IMR-90 (cell line): ENCODE measurements around the gene PDK3. TPM values are rescaled to one million over a fixed set of nuclear protein-coding genes. Genes with fewer than 3 reads are reported as not detected.

Experiments
- ATAC-seq: fragments of 200-7000 bp; cut with Tn5 transposase; 2 replicates; pipeline ENCODE4 v1.9.1; 2020; ENCODE audit warnings: low read depth, mild to moderate bottlenecking, moderate library complexity
- BruUV-seq: library from RNA; stranded (reverse); fragments of 400-500 nt; replicated peaks from 2 replicates; lab custom pipeline; 2021; lab: Mats Ljungman, UMichigan
- CTCF ChIA-PET: fragments of 300-600 bp; formaldehyde crosslinking; extraction: SDS; loops from one replicate; lab custom pipeline; 2021; ENCODE audit warnings: antibody characterized with exemption; lab: Yijun Ruan, JAX
- POLR2A ChIA-PET: fragments of 300-600 bp; sonication (Branson Sonifier 250); formaldehyde crosslinking; loops from one replicate; lab custom pipeline; 2022; ENCODE audit warnings: antibody characterized with exemption; ENCODE audit not compliant: unreplicated experiment; lab: Charles Lee
- DNase-seq: peaks from one replicate; pipeline ENCODE4 v3.0.0; 2013
- H2AFZ ChIP-seq: replicated peaks from 2 replicates; pipeline ENCODE3; 2013; ENCODE audit warnings: low read length, mild to moderate bottlenecking; ENCODE audit not compliant: poor library complexity
- H2AK5ac ChIP-seq: 2 replicates; pipeline ENCODE4 v1.6.1; 2013; ENCODE audit warnings: low read depth, low read length, inconsistent platforms
- H2AK9ac ChIP-seq: replicated peaks from 2 replicates; pipeline ENCODE3; 2013; ENCODE audit warnings: mild to moderate bottlenecking, low read depth, low read length, moderate library complexity; ENCODE audit not compliant: poor library complexity
- H2BK120ac ChIP-seq: 2 replicates; pipeline ENCODE4 v1.6.1; 2013; ENCODE audit warnings: low read depth, low read length, inconsistent platforms
- H2BK15ac ChIP-seq: 3 replicates; pipeline ENCODE4 v1.6.1; 2013; ENCODE audit warnings: low read depth, low read length, inconsistent platforms
- H2BK20ac ChIP-seq: 2 replicates; pipeline ENCODE4 v1.6.1; 2013; ENCODE audit warnings: low read depth, mild to moderate bottlenecking, inconsistent platforms, low read length, moderate library complexity
- H2BK5ac ChIP-seq: 2 replicates; pipeline ENCODE4 v1.6.1; 2013; ENCODE audit warnings: mild to moderate bottlenecking, low read depth, low read length, inconsistent platforms; ENCODE audit not compliant: poor library complexity, severe bottlenecking
- H3K14ac ChIP-seq: replicated peaks from 2 replicates; pipeline ENCODE4 v1.6.1; 2013; ENCODE audit warnings: low read depth, low read length, inconsistent platforms
- H3K18ac ChIP-seq: 2 replicates; pipeline ENCODE4 v1.6.1; 2013; ENCODE audit warnings: low read depth, low read length, control low read depth
- H3K23ac ChIP-seq: 2 replicates; pipeline ENCODE4 v1.6.1; 2013; ENCODE audit warnings: low read depth, low read length, inconsistent platforms
- H3K27ac ChIP-seq: 2 replicates; pipeline ENCODE4 v1.5.1; 2013; ENCODE audit warnings: mild to moderate bottlenecking, control low read depth, low read length; ENCODE audit not compliant: insufficient read depth
- H3K27me3 ChIP-seq: 2 replicates; pipeline ENCODE4 v1.6.1; 2013; ENCODE audit warnings: low read length; ENCODE audit not compliant: control insufficient read depth, insufficient read depth
- H3K36me3 ChIP-seq: 2 replicates; pipeline ENCODE4 v1.6.1; 2013; ENCODE audit warnings: low read length, mixed read lengths; ENCODE audit not compliant: control insufficient read depth, insufficient read depth
- H3K4ac ChIP-seq: 2 replicates; pipeline ENCODE4 v1.6.1; 2013; ENCODE audit warnings: low read depth, low read length, inconsistent platforms
- H3K4me1 ChIP-seq: 2 replicates; pipeline ENCODE4 v1.6.1; 2013; ENCODE audit warnings: low read length, mixed read lengths; ENCODE audit not compliant: control insufficient read depth, insufficient read depth
- H3K4me2 ChIP-seq: 2 replicates; pipeline ENCODE4 v1.6.1; 2013; ENCODE audit warnings: low read depth, mild to moderate bottlenecking, control low read depth, low read length, moderate library complexity
- H3K4me3 ChIP-seq: 2 replicates; pipeline ENCODE4 v1.5.1; 2013; ENCODE audit warnings: low read depth, mild to moderate bottlenecking, control low read depth, low read length, moderate library complexity; ENCODE audit not compliant: insufficient read depth
- H3K56ac ChIP-seq: 2 replicates; pipeline ENCODE4 v1.6.1; 2013; ENCODE audit warnings: low read length, inconsistent platforms; ENCODE audit not compliant: insufficient read depth; ENCODE audit errors: extremely low read depth
- H3K79me1 ChIP-seq, 2 experiments: 2 replicates each; pipeline ENCODE4 v1.6.1; 2013; ENCODE audit warnings: low read length in 2 of 2, inconsistent platforms in 1 of 2, low read depth in 1 of 2
- H3K9ac ChIP-seq: 2 replicates; pipeline ENCODE4 v1.6.1; 2013; ENCODE audit warnings: low read depth, low read length, control low read depth
- H3K9me1 ChIP-seq: 2 replicates; pipeline ENCODE4 v1.6.1; 2013; ENCODE audit warnings: low read length, inconsistent platforms; ENCODE audit not compliant: insufficient read depth
- H3K9me3 ChIP-seq: 2 replicates; pipeline ENCODE4 v1.6.1; 2013; ENCODE audit warnings: low read length; ENCODE audit not compliant: control insufficient read depth, insufficient read depth
- H4K20me1 ChIP-seq: 2 replicates; pipeline ENCODE4 v1.6.1; 2013; ENCODE audit warnings: low read length, inconsistent platforms; ENCODE audit not compliant: insufficient read depth
- H4K5ac ChIP-seq: 2 replicates; pipeline ENCODE4 v1.6.1; 2013; ENCODE audit warnings: mild to moderate bottlenecking, low read depth, low read length, control low read depth
- H4K8ac ChIP-seq, 2 experiments: 2 replicates each; pipeline ENCODE4 v1.6.1; 2013; ENCODE audit warnings: low read depth in 2 of 2, low read length in 2 of 2, control low read depth in 1 of 2, inconsistent platforms in 1 of 2
- H4K91ac ChIP-seq: 2 replicates; pipeline ENCODE4 v1.6.1; 2013; ENCODE audit warnings: low read depth, low read length, inconsistent platforms; ENCODE audit not compliant: insufficient read depth
- BHLHE40 ChIP-seq: fragments of 150-350 bp; IDR thresholded peaks from 2 replicates; pipeline ENCODE4 v1.6.1; 2016; ENCODE audit warnings: mild to moderate bottlenecking, low read depth, low read length
- CEBPB ChIP-seq: IDR thresholded peaks from 2 replicates; pipeline ENCODE4 v1.6.1; 2012; ENCODE audit warnings: low read depth, low read length, improper control_type of control experiment
- CHD1 ChIP-seq: IDR thresholded peaks from 2 replicates; pipeline ENCODE4 v1.6.1; 2012; ENCODE audit warnings: low read depth, low read length, improper control_type of control experiment
- MAFK ChIP-seq: IDR thresholded peaks from 2 replicates; pipeline ENCODE4 v1.6.1; 2012; ENCODE audit warnings: low read depth, low read length, improper control_type of control experiment
- MXI1 ChIP-seq: IDR thresholded peaks from 2 replicates; pipeline ENCODE4 v1.6.1; 2012; ENCODE audit warnings: low read depth, mild to moderate bottlenecking, low read length, moderate library complexity, borderline replicate concordance
- NFE2L2 ChIP-seq: fragments of 150-350 bp; IDR thresholded peaks from 2 replicates; pipeline ENCODE4 v1.6.1; 2016; ENCODE audit warnings: low read depth, mild to moderate bottlenecking, low read length
- RAD21 ChIP-seq: IDR thresholded peaks from 2 replicates; pipeline ENCODE4 v1.6.1; 2012; ENCODE audit warnings: low read length, improper control_type of control experiment
- RCOR1 ChIP-seq: IDR thresholded peaks from 2 replicates; pipeline ENCODE4 v1.6.1; 2012; ENCODE audit warnings: mild to moderate bottlenecking, low read length, improper control_type of control experiment; ENCODE audit not compliant: insufficient replicate concordance
- RFX5 ChIP-seq: IDR thresholded peaks from 2 replicates; pipeline ENCODE4 v1.8.0; 2012; ENCODE audit warnings: low read depth, mild to moderate bottlenecking, low read length, moderate library complexity
- SMC3 ChIP-seq: fragments of 150-350 bp; IDR thresholded peaks from 2 replicates; pipeline ENCODE4 v1.6.1; 2016; ENCODE audit warnings: low read depth, mild to moderate bottlenecking, antibody characterized with exemption, low read length, moderate library complexity
- USF2 ChIP-seq: fragments of 150-350 bp; IDR thresholded peaks from 2 replicates; pipeline ENCODE4 v1.6.1; 2017; ENCODE audit warnings: mild to moderate bottlenecking, antibody characterized with exemption, low read length, low read depth
- WGBS, 2 experiments: methylation state at CpG; one replicate each; pipeline versions ENCODE4 v1.1.5 to v1.1.7; 2013; ENCODE audit warnings: missing lambda C conversion rate in 2 of 2; ENCODE audit not compliant: insufficient read length in 1 of 2; ENCODE audit errors: extremely low coverage in 2 of 2; 5-methylcytosine and 5-hydroxymethylcytosine counted together
- dilution Hi-C: fragments of 300-500 bp; cut with HindIII; formaldehyde crosslinking; loops from one replicate; pipeline ENCODE4 v1.14.3; 2018; ENCODE audit warnings: low sequenced_read_pairs; ENCODE audit not compliant: unreplicated experiment
- in situ Hi-C: fragments of 300-500 bp; cut with MboI; formaldehyde crosslinking; loops from 3 replicates; pipeline ENCODE4 v1.14.3; 2019; ENCODE audit warnings: low sequenced_read_pairs, inconsistent platforms, mixed read lengths
- intact Hi-C: fragments of 100-400 bp; cut with micrococcal nuclease; formaldehyde crosslinking; loops from 2 replicates; pipeline ENCODE4 v1.10.0; 2022
- polyA plus RNA-seq, 3 experiments: library from polyadenylated mRNA; depleted of rRNA; stranded (reverse); fragments of >200 nt; gene quantifications; 2 replicates each; pipeline ENCODE4 v1.2.3, GENCODE V29; 2012; ENCODE audit warnings: low replicate concordance in 1 of 3
- total RNA-seq: library from RNA; depleted of rRNA; stranded (reverse); fragments of >200 nt; gene quantifications from 2 replicates; pipeline ENCODE4 v1.2.3, GENCODE V29; 2012

PDK3 gene
- total and polyA plus RNA-seq, 2 of the 4 experiments (the other 2 are of a cell fraction), result 2.3 to 4.8 TPM

- Histone ChIP-seq H4K5ac (no peak overlapping the region), H3K9ac (no peak overlapping the region), H2BK15ac (no peak overlapping the region), H3K4me1 (no peaks in the 10 kb centered on the region), H2BK20ac (no peak overlapping the region), H3K9me1 (no peaks in the 10 kb centered on the region), H3K56ac (no peak overlapping the region), H3K4me2 (no peak overlapping the region), H3K14ac (no peak overlapping the region), H4K8ac (no peak overlapping the region), H3K9me3 (no peaks in the 10 kb centered on the region), H3K4me3 (no peak overlapping the region), H3K27me3 (peaks cover 1% of the 10 kb centered on the region), H2AK5ac (no peak overlapping the region), H2AFZ (no peak overlapping the region), H3K23ac (no peak overlapping the region), H2BK5ac (no peak overlapping the region), H3K27ac (no peak overlapping the region), H3K18ac (no peak overlapping the region), H3K4ac (no peak overlapping the region), H3K79me1 (no peaks in the 10 kb centered on the region), H2AK9ac (no peak overlapping the region), H2BK120ac (no peak overlapping the region), H4K91ac (no peak overlapping the region), H3K36me3 (no peaks in the 10 kb centered on the region), H4K20me1 (no peaks in the 10 kb centered on the region)
- in situ Hi-C loops (no loop called here), intact Hi-C loops (no loop called here), dilution Hi-C loops (no loop called here)
- POLR2A ChIA-PET, result no interaction called here
- ATAC-seq, result no peak
- TF ChIP-seq NFE2L2 (no peak), CHD1 (no peak), USF2 (no peak), RAD21 (no peak), BHLHE40 (no peak), SMC3 (no peak), MXI1 (no peak), CEBPB (no peak), RFX5 (no peak), RCOR1 (no peak), MAFK (no peak)
- CTCF ChIA-PET, result no interaction called here
- no peak for DNase-seq
- WGBS, 2 experiments, result 0% methylated on average over 1 of the region's 2 CpGs; no CpG with 5 or more reads in 1 of the 2 experiments
- no TSS peak for BruUV-seq
These were observed 39.3 kb upstream of the PDK3 start for GRCh38 chrX:24425806-24426205.
